ENCODE results near the gene RAD50.

Gene RAD50

DNA sequence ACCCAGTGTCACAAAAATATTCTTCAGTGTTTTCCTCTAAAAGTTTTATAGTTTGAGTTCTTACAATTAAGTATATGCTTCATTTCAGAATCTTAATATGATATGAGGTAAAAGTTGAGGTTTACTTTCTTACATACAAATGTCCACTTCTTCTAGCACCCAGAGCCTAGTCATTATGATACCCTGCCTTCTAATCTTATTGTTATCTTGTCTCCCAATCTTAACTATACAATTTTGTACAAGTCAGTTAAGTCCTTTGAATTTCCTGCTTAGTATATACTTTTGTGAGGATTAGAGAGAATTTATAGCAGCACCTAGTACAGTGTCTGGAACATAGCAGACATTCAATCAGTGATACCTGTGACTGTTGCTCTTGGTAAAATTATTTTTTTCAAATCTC is 29.3 kb downstream of the RAD50 start:
- DNase-seq, result no peak
- H3K27me3 Mint-ChIP-seq, result no peaks in the 10 kb centered on the region
- no peak overlapping the region for H3K27ac Mint-ChIP-seq
- H3K4me3 Mint-ChIP-seq, result no peak overlapping the region
- peaks cover 0 to 2% of the 10 kb centered on the region in 2 donors for H3K4me1 Mint-ChIP-seq
- no peak for ATAC-seq (replicated peaks)
- H3K9me3 Mint-ChIP-seq, result no peaks in the 10 kb centered on the region
- H3K36me3 Mint-ChIP-seq, result peaks cover 26 to 57% of the 10 kb centered on the region in 2 donors

GRCh38 chr5:132589467-132589866 is 32.7 kb downstream of the RAD50 start:
- H3K9me3 Mint-ChIP-seq, result no peaks in the 10 kb centered on the region
- no peak for ATAC-seq (replicated peaks)

GRCh38 chr5:132591145-132591544 is 34.4 kb downstream of the RAD50 start:
- Mint-ChIP-seq H3K9me3 (no peaks in the 10 kb centered on the region), H3K27ac (no peak overlapping the region), H3K4me3 (no peak overlapping the region), H3K27me3 (no peaks in the 10 kb centered on the region), H3K4me1 (no peaks in the 10 kb centered on the region), H3K36me3 (peaks cover 16 to 44% of the 10 kb centered on the region in 2 donors)
- no peak for DNase-seq
- no peak for ATAC-seq (replicated peaks)

More at GRCh38 chr5:132589467-132589866, 32.7 kb downstream of the RAD50 start:
- Mint-ChIP-seq H3K36me3 (peaks cover 17 to 46% of the 10 kb centered on the region in 2 donors), H3K27ac (no peak overlapping the region), H3K27me3 (no peaks in the 10 kb centered on the region), H3K4me3 (no peak overlapping the region), H3K4me1 (no peaks in the 10 kb centered on the region)
- DNase-seq, result no peak

DNA sequence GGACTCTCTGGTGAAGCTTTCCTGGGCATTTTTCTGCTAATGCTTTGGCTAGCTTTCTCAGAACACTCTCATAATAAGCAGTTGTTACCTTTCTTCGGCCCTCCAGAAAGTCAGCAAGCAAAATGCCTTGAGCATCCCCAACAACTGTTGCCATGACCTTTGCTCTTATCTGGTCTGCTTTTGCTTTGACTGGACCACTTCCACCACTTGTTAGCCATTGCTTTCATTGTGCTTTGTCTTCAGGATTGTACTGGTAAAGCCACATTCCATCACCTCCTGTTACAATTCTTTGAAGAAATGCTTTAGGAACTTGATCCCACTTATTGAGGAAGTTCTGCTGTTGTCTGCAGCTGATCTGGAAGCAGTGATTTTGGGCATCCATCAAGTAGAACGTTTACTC is 35.7 kb downstream of the RAD50 start:
- H3K27ac Mint-ChIP-seq, result no peak overlapping the region
- H3K4me1 Mint-ChIP-seq, result no peaks in the 10 kb centered on the region
- no peaks in the 10 kb centered on the region for H3K9me3 Mint-ChIP-seq
- H3K36me3 Mint-ChIP-seq, result peaks cover 21 to 49% of the 10 kb centered on the region in 2 donors
- no peaks in the 10 kb centered on the region for H3K27me3 Mint-ChIP-seq
- no peak overlapping the region for H3K4me3 Mint-ChIP-seq
- no peak for DNase-seq
- ATAC-seq (replicated peaks), result no peak

DNA sequence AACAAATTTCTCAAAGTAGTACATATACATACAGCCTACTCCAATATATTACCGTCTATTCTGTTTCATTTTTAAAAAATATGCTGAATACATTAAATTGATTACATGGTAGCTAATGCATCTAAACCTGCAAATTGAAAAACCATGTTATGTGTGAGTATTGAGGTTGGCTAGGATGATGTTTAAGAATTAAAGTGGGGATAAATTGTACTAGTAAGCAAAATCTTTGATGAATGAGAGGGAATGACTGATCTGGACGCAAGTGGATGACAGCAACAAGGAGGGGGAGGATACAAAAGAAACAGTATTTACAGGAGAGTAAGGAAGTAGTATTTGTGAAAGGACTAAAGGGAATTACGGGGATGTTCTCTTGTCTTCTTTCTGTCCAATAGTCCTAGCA is 37.4 kb downstream of the RAD50 start:
- Mint-ChIP-seq H3K27ac (no peak overlapping the region), H3K27me3 (no peaks in the 10 kb centered on the region), H3K36me3 (peaks cover 21 to 44% of the 10 kb centered on the region in 2 donors), H3K4me3 (no peak overlapping the region), H3K9me3 (no peaks in the 10 kb centered on the region), H3K4me1 (no peaks in the 10 kb centered on the region)
- no peak for DNase-seq
- no peak for ATAC-seq (replicated peaks)

DNA sequence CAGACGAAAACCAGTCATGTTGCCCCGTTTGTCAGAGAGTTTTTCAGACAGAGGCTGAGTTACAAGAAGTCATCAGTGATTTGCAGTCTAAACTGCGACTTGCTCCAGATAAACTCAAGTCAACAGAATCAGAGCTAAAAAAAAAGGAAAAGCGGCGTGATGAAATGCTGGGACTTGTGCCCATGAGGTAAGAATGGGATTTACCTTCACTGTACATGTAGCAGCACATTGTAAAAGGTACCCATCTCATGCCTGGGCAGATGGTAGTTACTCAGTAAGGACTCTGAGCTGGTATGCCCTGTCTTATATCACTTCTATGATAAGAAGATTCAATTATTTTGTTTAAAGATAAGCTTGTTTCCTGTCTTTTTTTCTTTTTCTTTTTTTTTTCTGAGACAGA is 38.8 kb downstream of the RAD50 start:
- Mint-ChIP-seq H3K27ac (no peak overlapping the region), H3K27me3 (no peaks in the 10 kb centered on the region), H3K36me3 (peaks cover 21 to 49% of the 10 kb centered on the region in 2 donors), H3K4me1 (no peaks in the 10 kb centered on the region), H3K4me3 (no peak overlapping the region), H3K9me3 (no peaks in the 10 kb centered on the region)
- ATAC-seq (replicated peaks) (no peak), DNase-seq (no peak)

- no peak for DNase-seq
- no peaks in the 10 kb centered on the region for H3K27me3 Mint-ChIP-seq
- H3K4me3 Mint-ChIP-seq, result no peak overlapping the region
- no peaks in the 10 kb centered on the region for H3K4me1 Mint-ChIP-seq
- no peaks in the 10 kb centered on the region for H3K9me3 Mint-ChIP-seq
- H3K27ac Mint-ChIP-seq, result no peak overlapping the region
- no peak for ATAC-seq (replicated peaks)
- peaks cover 31 to 55% of the 10 kb centered on the region in 2 donors for H3K36me3 Mint-ChIP-seq
Observed at GRCh38 chr5:132601071-132601728, 44.4 kb downstream of the RAD50 start.

DNA sequence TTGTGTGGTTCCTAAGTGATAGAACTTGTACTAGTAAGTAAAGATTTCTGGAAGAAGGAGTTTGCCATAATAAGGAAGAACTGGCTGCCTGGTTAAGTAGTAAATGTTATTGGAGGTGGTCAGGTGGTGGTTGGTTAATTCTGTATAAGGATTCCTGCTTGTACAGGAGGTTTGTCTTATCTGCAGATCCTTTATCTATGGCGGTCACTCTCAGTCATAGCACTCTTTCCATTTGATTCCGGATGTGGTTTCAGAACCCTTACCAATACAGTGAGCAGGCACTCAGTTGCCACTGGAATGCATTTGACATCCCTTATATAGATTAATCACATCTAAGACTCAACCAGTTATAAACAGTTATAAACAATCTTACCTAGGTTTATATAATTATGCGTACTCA is 50.3 kb downstream of the RAD50 start:
- peaks cover 39 to 67% of the 10 kb centered on the region in 2 donors for H3K36me3 Mint-ChIP-seq
- H3K27me3 Mint-ChIP-seq, result no peaks in the 10 kb centered on the region
- H3K9me3 Mint-ChIP-seq, result peaks cover 0 to 4% of the 10 kb centered on the region in 2 donors
- H3K27ac Mint-ChIP-seq, result no peak overlapping the region
- H3K4me1 Mint-ChIP-seq, result no peaks in the 10 kb centered on the region
- ATAC-seq (replicated peaks) (no peak), DNase-seq (no peak)
- H3K4me3 Mint-ChIP-seq, result no peak overlapping the region

DNA sequence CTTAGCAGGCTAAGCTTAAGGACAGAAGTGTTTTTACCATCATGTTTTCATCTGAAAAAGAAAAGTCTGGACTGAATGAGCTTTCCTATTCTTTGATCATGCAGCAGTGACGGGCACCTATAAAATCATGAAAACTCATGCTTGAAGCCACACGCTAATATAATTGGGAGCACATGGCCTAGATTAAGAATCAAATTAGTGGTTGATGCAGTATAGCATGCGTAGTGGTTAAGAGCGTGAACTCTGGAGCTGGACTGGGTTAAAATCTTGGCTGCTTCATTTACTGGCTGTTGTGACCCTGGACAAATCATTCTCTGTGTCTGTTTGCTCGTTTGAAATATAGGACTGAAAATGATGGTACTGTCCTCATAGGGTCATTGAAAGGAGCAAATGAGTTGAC is 51.3 kb downstream of the RAD50 start:
- Mint-ChIP-seq H3K9me3 (peaks cover 0 to 4% of the 10 kb centered on the region in 2 donors), H3K4me1 (no peaks in the 10 kb centered on the region), H3K27ac (no peak overlapping the region), H3K4me3 (no peak overlapping the region), H3K27me3 (no peaks in the 10 kb centered on the region), H3K36me3 (peaks cover 43 to 64% of the 10 kb centered on the region in 2 donors)
- DNase-seq (no peak), ATAC-seq (replicated peaks) (no peak)

DNA sequence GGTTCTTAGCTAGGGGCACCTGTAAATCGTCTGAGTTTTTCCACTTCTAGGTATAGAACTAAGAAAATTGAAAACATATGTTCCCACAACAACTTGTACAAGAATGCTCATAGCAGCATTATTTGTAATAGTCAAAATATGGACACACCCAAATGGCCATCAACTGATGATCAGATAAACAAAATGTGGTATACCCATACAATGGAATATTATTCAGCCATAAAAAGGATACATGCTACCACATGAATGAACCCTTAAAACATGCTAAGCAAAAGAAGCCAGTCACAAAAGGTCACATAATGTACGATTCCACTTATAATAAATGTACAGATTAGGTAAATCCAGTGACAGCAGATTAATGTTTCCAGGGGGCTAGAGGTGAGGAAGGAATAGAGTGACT is 55.2 kb downstream of the RAD50 start:
- Mint-ChIP-seq H3K27me3 (no peaks in the 10 kb centered on the region), H3K36me3 (peaks cover 24 to 45% of the 10 kb centered on the region in 2 donors), H3K4me3 (no peak overlapping the region), H3K9me3 (peaks cover 0 to 4% of the 10 kb centered on the region in 2 donors), H3K4me1 (no peaks in the 10 kb centered on the region), H3K27ac (no peak overlapping the region)
- ATAC-seq (replicated peaks) (no peak), DNase-seq (no peak)

DNA sequence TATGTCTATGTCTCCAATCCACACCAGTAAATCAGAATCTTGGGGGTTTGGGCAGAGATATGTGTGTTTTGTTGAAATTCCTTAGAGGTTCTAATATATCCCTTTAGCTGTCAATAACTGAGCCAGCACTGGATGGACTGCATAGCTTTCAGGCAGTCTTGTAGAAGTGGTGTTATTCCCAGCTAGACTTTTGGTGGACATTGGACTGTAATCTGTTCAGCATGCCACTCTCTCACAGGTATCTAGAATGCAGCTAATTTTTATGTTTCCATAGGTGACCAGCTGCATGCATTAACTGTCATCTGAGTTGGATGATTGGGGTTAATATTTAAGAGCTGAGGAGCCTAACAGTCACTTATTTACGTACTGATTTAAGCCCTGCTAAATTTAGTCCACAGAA is 56.1 kb downstream of the RAD50 start:
- Mint-ChIP-seq H3K36me3 (peaks cover 24 to 47% of the 10 kb centered on the region in 2 donors), H3K27ac (no peak overlapping the region), H3K4me3 (no peak overlapping the region), H3K4me1 (no peaks in the 10 kb centered on the region), H3K27me3 (no peaks in the 10 kb centered on the region), H3K9me3 (peaks cover 0 to 4% of the 10 kb centered on the region in 2 donors)
- DNase-seq (no peak), ATAC-seq (replicated peaks) (no peak)

- ATAC-seq (replicated peaks) (no peak), DNase-seq (no peak)
- Mint-ChIP-seq H3K9me3 (no peaks in the 10 kb centered on the region), H3K4me1 (peaks cover 3 to 8% of the 10 kb centered on the region in 2 donors), H3K36me3 (peaks cover 40 to 59% of the 10 kb centered on the region in 2 donors), H3K27me3 (no peaks in the 10 kb centered on the region), H3K27ac (no peak overlapping the region), H3K4me3 (no peak overlapping the region)
Observed at GRCh38 chr5:132621699-132622098, 64.9 kb downstream of the RAD50 start.

GRCh38 chr5:132622608-132623007 is 65.8 kb downstream of the RAD50 start:
- Mint-ChIP-seq H3K4me1 (peaks cover 3 to 8% of the 10 kb centered on the region in 2 donors), H3K36me3 (peaks cover 39 to 61% of the 10 kb centered on the region in 2 donors), H3K4me3 (no peak overlapping the region), H3K27me3 (no peaks in the 10 kb centered on the region), H3K9me3 (no peaks in the 10 kb centered on the region), H3K27ac (no peak overlapping the region)
- DNase-seq (no peak), ATAC-seq (replicated peaks) (no peak)

- peaks cover 38 to 56% of the 10 kb centered on the region in 2 donors for H3K36me3 Mint-ChIP-seq
- peaks cover 3 to 8% of the 10 kb centered on the region in 2 donors for H3K4me1 Mint-ChIP-seq
- no peaks in the 10 kb centered on the region for H3K27me3 Mint-ChIP-seq
- H3K9me3 Mint-ChIP-seq, result no peaks in the 10 kb centered on the region
- H3K27ac Mint-ChIP-seq, result no peak overlapping the region
- no peak overlapping the region for H3K4me3 Mint-ChIP-seq
- DNase-seq, result no peak
- ATAC-seq (replicated peaks), result no peak
Observed at GRCh38 chr5:132627470-132627869, 70.7 kb downstream of the RAD50 start.

DNA sequence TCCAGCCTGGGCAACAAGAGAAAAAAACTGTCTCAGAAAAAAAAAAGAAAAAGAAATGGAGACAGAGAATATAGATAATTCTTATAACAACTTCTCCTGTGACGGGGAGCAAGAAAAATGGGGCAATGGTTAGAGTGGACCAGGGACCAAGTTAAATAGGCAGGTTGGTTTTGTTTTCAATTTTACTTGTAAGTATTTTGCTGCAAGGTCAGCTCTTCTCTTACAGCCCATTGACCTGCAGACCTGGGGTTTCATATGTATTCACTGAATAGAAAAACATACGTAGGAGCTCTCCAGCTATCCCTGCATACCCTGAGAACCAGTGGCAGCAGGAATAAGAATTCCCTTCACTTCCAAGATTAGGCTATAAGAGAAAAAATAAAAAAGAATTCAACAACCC is 72.0 kb downstream of the RAD50 start:
- ATAC-seq (replicated peaks), result no peak
- Mint-ChIP-seq H3K4me3 (no peak overlapping the region), H3K27me3 (no peaks in the 10 kb centered on the region), H3K9me3 (no peaks in the 10 kb centered on the region), H3K27ac (no peak overlapping the region), H3K4me1 (no peaks in the 10 kb centered on the region), H3K36me3 (peaks cover 34 to 54% of the 10 kb centered on the region in 2 donors)
- DNase-seq, result no peak

Data from stimulated activated naive B cell treated with anti-CD40 and anti-IgM and Interleukin-4, amounts not matched to agents 10 μg/mL and 1 μg/mL and 100 μg/mL, for 72 hours (primary cell).